SK-N-SH (cell line): ENCODE data around the gene B3GALT6. TPM values are rescaled to one million over a fixed set of nuclear protein-coding genes. Genes with fewer than 3 reads are reported as not detected.

Experiments
- CTCF ChIA-PET: fragments of 300-600, 350-600 bp; formaldehyde crosslinking; extraction: SDS; loops from one replicate; lab custom pipeline; 2021; lab: Yijun Ruan, JAX
- POLR2A ChIA-PET: fragments of 350-600 bp; sonication (Branson Sonifier 250); formaldehyde crosslinking; extraction: SDS; loops from one replicate; lab custom pipeline; 2020; ENCODE audit warnings: antibody characterized with exemption, inconsistent platforms; lab: Yijun Ruan, JAX
- DNase-seq: peaks from one replicate; pipeline ENCODE4 v3.0.0; 2012
- H2AFZ ChIP-seq: fragments of 200-600 bp; sonication (generic); 2 replicates; pipeline ENCODE4 v1.8.1; 2016; ENCODE audit warnings: antibody characterized with exemption, mild to moderate bottlenecking, low read depth
- H3F3A ChIP-seq: fragments of 200-600 bp; sonication (generic); replicated peaks from 2 replicates; pipeline ENCODE3; 2016; ENCODE audit warnings: antibody characterized with exemption, mild to moderate bottlenecking; ENCODE audit not compliant: insufficient read depth
- H3K27ac ChIP-seq, 2 experiments: fragments of 200-500 bp in 1 of 2; fragments of 200-600 bp in 1 of 2; sonication (Bioruptor generic) in 1 of 2; sonication (generic), shearing (Covaris generic) in 1 of 2; 2 replicates each; pipeline versions ENCODE4 v1.5.1 to v1.6.1; 2014 to 2016; ENCODE audit warnings: low read depth in 2 of 2, inconsistent platforms in 1 of 2, low read length in 1 of 2, mild to moderate bottlenecking in 1 of 2, mixed read lengths in 1 of 2
- H3K27me3 ChIP-seq: fragments of 200-600 bp; sonication (generic), shearing (Covaris generic); 2 replicates; pipeline ENCODE4 v1.6.1; 2016; ENCODE audit warnings: mixed run types; ENCODE audit not compliant: insufficient read depth
- H3K36me3 ChIP-seq, 2 experiments: fragments of 200-500 bp in 1 of 2; fragments of 200-600 bp in 1 of 2; sonication (Bioruptor generic) in 1 of 2; sonication (generic) in 1 of 2; replicated peaks in 1 of 2; 2 replicates each; pipeline versions ENCODE3 to v1.5.1; 2014 to 2016; ENCODE audit warnings: low read length in 1 of 2, mild to moderate bottlenecking in 1 of 2; ENCODE audit not compliant: insufficient read depth in 2 of 2, control insufficient read depth in 1 of 2
- H3K4me1 ChIP-seq, 2 experiments: fragments of 200-500 bp in 1 of 2; fragments of 200-600 bp in 1 of 2; sonication (Bioruptor generic) in 1 of 2; sonication (generic), shearing (Covaris generic) in 1 of 2; 2 replicates each; pipeline versions ENCODE4 v1.5.1 to v1.6.1; 2014 to 2016; ENCODE audit warnings: low read depth in 1 of 2, low read length in 1 of 2, mixed run types in 1 of 2; ENCODE audit not compliant: insufficient read depth in 2 of 2, control insufficient read depth in 1 of 2
- H3K4me2 ChIP-seq: fragments of 200-600 bp; sonication (generic), shearing (Covaris generic); 2 replicates; pipeline ENCODE4 v1.6.1; 2017; ENCODE audit warnings: mixed run types
- H3K4me3 ChIP-seq, 2 experiments: fragments of 200-500 bp in 1 of 2; fragments of 200-600 bp in 1 of 2; sonication (Bioruptor generic) in 1 of 2; sonication (generic), shearing (Covaris generic) in 1 of 2; 2 replicates each; pipeline versions ENCODE4 v1.5.1 to v1.8.1; 2014 to 2016; ENCODE audit warnings: low read depth in 2 of 2, inconsistent platforms in 1 of 2, low read length in 1 of 2, mild to moderate bottlenecking in 1 of 2, mixed read lengths in 1 of 2, moderate library complexity in 1 of 2
- H3K79me2 ChIP-seq: fragments of 200-600 bp; sonication (generic); 2 replicates; pipeline ENCODE4 v1.8.1; 2017; ENCODE audit warnings: mild to moderate bottlenecking; ENCODE audit not compliant: insufficient read depth
- H3K9ac ChIP-seq: fragments of 200-600 bp; sonication (generic); 2 replicates; pipeline ENCODE4 v1.6.1; 2017; ENCODE audit warnings: mixed run types
- H3K9me2 ChIP-seq: fragments of 200-600 bp; sonication (generic); 2 replicates; pipeline ENCODE4 v1.6.1; 2017; ENCODE audit warnings: mixed run types
- H3K9me3 ChIP-seq: fragments of 200-600 bp; sonication (generic); 2 replicates; pipeline ENCODE4 v1.6.1; 2017; ENCODE audit warnings: mixed run types, mild to moderate bottlenecking, moderate library complexity
- H4K20me1 ChIP-seq: fragments of 200-600 bp; sonication (generic); 2 replicates; pipeline ENCODE4 v1.6.1; 2017; ENCODE audit warnings: mild to moderate bottlenecking, mixed run types; ENCODE audit not compliant: insufficient read depth
- CHD2 ChIP-seq: fragments of 150-350 bp; IDR thresholded peaks from 2 replicates; pipeline ENCODE4 v1.6.1; 2018; ENCODE audit warnings: low read length; ENCODE audit not compliant: partially characterized antibody
- CTCF ChIP-seq: fragments of 200-600 bp; sonication (generic); IDR thresholded peaks from 2 replicates; pipeline ENCODE4 v1.6.1; 2017; ENCODE audit warnings: antibody characterized with exemption, mild to moderate bottlenecking, moderate library complexity
- ELF1 ChIP-seq: IDR thresholded peaks from 2 replicates; pipeline ENCODE4 v1.4.0; 2012
- EZH2phosphoT487 ChIP-seq: fragments of 200-600 bp; sonication (generic); IDR thresholded peaks from 2 replicates; pipeline ENCODE4 v1.6.1; 2017; ENCODE audit warnings: low read depth, mixed run types, mild to moderate bottlenecking, antibody characterized with exemption, moderate library complexity, borderline replicate concordance
- FOSL2 ChIP-seq: IDR thresholded peaks from 2 replicates; pipeline ENCODE4 v1.4.0; 2012; ENCODE audit warnings: low read depth, mild to moderate bottlenecking, moderate library complexity, borderline replicate concordance
- FOXJ3 ChIP-seq: sonication (generic); formaldehyde crosslinking; IDR thresholded peaks from 2 replicates; pipeline ENCODE4 v1.5.1; 2020; ENCODE audit warnings: mild to moderate bottlenecking, missing genetic modification reagents
- FOXM1 ChIP-seq: IDR thresholded peaks from 2 replicates; pipeline ENCODE4 v1.4.0; 2012; ENCODE audit warnings: low read depth, mild to moderate bottlenecking
- GATA2 ChIP-seq: sonication (generic); formaldehyde crosslinking; IDR thresholded peaks from 2 replicates; pipeline ENCODE4 v1.5.0; 2020; ENCODE audit warnings: mild to moderate bottlenecking, missing genetic modification reagents
- MXI1 ChIP-seq: IDR thresholded peaks from 2 replicates; pipeline ENCODE4 v1.6.1; 2012; ENCODE audit warnings: mild to moderate bottlenecking, low read depth, low read length, improper control_type of control experiment
- NRF1 ChIP-seq: IDR thresholded peaks from 2 replicates; pipeline ENCODE4 v1.6.1; 2012; ENCODE audit warnings: low read depth, mild to moderate bottlenecking, low read length
- POLR2AphosphoS5 ChIP-seq: IDR thresholded peaks from 2 replicates; pipeline ENCODE4 v1.6.1; 2012; ENCODE audit warnings: low read depth, low read length
- RAD21 ChIP-seq: IDR thresholded peaks from 2 replicates; pipeline ENCODE4 v1.6.1; 2012; ENCODE audit warnings: mild to moderate bottlenecking, low read length
- RCOR1 ChIP-seq: fragments of 150-350 bp; IDR thresholded peaks from 2 replicates; pipeline ENCODE4 v1.6.1; 2017; ENCODE audit warnings: antibody characterized with exemption, low read length
- RFX5 ChIP-seq: IDR thresholded peaks from 2 replicates; pipeline ENCODE4 v1.6.1; 2012; ENCODE audit warnings: mild to moderate bottlenecking, improper control_type of control experiment, low read length
- RXRA ChIP-seq: IDR thresholded peaks from 2 replicates; pipeline ENCODE4 v1.4.0; 2012; ENCODE audit warnings: low read depth, mild to moderate bottlenecking, borderline replicate concordance
- SIN3A ChIP-seq: IDR thresholded peaks from 2 replicates; pipeline ENCODE4 v1.6.1; 2012; ENCODE audit warnings: low read depth, mild to moderate bottlenecking, low read length, moderate library complexity, borderline replicate concordance
- TAF1 ChIP-seq: IDR thresholded peaks from 2 replicates; pipeline ENCODE4 v1.6.1; 2012; ENCODE audit warnings: low read depth, mild to moderate bottlenecking, low read length, moderate library complexity, borderline replicate concordance
- USF1 ChIP-seq: IDR thresholded peaks from 2 replicates; pipeline ENCODE4 v1.4.0; 2012; ENCODE audit warnings: low read depth, borderline replicate concordance
- USF2 ChIP-seq: fragments of 150-350 bp; IDR thresholded peaks from 2 replicates; pipeline ENCODE4 v1.6.1; 2017; ENCODE audit warnings: antibody characterized with exemption, low read length, low read depth, borderline replicate concordance
- YY1 ChIP-seq: IDR thresholded peaks from 2 replicates; pipeline ENCODE4 v1.4.0; 2012; ENCODE audit warnings: low read depth, mild to moderate bottlenecking
- WGBS: methylation state at CpG from one replicate; pipeline ENCODE4 v1.1.6; 2017; ENCODE audit warnings: low lambda C conversion rate; 5-methylcytosine and 5-hydroxymethylcytosine counted together
- polyA plus RNA-seq, 3 experiments: library from polyadenylated mRNA; depleted of rRNA; stranded (reverse); fragments of >200 nt; gene quantifications; 2 replicates each; pipeline ENCODE4 v1.2.3, GENCODE V29; 2012
- TF ChIP-seq, protein P1 (sequence below): IDR thresholded peaks from 2 replicates; pipeline ENCODE4; 2012

B3GALT6 gene
- polyA plus RNA-seq, 1 of the 3 experiments (the other 2 are of a cell fraction) = 38.8 TPM

- DNase-seq = no peak
- WGBS = 95% methylated on average over 7 of the region's 9 CpGs
- H2AFZ ChIP-seq = no peak overlapping the region
- no peak overlapping the region for H3K4me2 ChIP-seq
- H3K27ac ChIP-seq = no peak overlapping the region
- H3K79me2 ChIP-seq = peaks cover 26% of the 10 kb centered on the region
- H3K36me3 ChIP-seq = peaks cover 0 to 4% of the 10 kb centered on the region in 2 experiments
- H3K9me2 ChIP-seq = no peaks in the 10 kb centered on the region
- H4K20me1 ChIP-seq = peaks cover 21% of the 10 kb centered on the region
- no peaks in the 10 kb centered on the region for H3K9me3 ChIP-seq
- no peak for TF ChIP-seq RCOR1
- no peak for TF ChIP-seq CTCF
- TF ChIP-seq YY1 = no peak
- TF ChIP-seq EZH2phosphoT487 = no peak
- TF ChIP-seq, protein P1, sequence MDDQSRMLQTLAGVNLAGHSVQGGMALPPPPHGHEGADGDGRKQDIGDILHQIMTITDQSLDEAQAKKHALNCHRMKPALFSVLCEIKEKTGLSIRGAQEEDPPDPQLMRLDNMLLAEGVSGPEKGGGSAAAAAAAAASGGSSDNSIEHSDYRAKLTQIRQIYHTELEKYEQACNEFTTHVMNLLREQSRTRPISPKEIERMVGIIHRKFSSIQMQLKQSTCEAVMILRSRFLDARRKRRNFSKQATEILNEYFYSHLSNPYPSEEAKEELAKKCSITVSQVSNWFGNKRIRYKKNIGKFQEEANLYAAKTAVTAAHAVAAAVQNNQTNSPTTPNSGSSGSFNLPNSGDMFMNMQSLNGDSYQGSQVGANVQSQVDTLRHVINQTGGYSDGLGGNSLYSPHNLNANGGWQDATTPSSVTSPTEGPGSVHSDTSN = no peak
- no peak for TF ChIP-seq MXI1
- no peak for TF ChIP-seq ELF1
- TF ChIP-seq RAD21 = no peak
- no peak for TF ChIP-seq USF2
- no peak for TF ChIP-seq FOSL2
- no peak for TF ChIP-seq FOXJ3
- no peak for TF ChIP-seq TAF1
- no peak for TF ChIP-seq RXRA
- no peak for TF ChIP-seq CHD2
- TF ChIP-seq POLR2AphosphoS5 = no peak
- TF ChIP-seq FOXM1 = no peak
- H3F3A ChIP-seq = no peaks in the 10 kb centered on the region
- POLR2A ChIA-PET = no interaction called here
- H3K4me1 ChIP-seq = peaks cover 0 to 25% of the 10 kb centered on the region in 2 experiments; a peak in 1 of 4 replicates
- H3K4me3 ChIP-seq = no peak overlapping the region
- no peak overlapping the region for H3K9ac ChIP-seq
- no peaks in the 10 kb centered on the region for H3K27me3 ChIP-seq
- CTCF ChIA-PET = interaction anchor here (1.0 to 2.2 kb wide), 4 partner anchors 16 to 254 kb away, joined by 3 to 7 read pairs (median 4); no protein-coding TSS in a partner anchor
Measured at GRCh38 chr1:1275836-1276235, 43.8 kb downstream of the B3GALT6 start.

GRCh38 chr1:1278620-1279019, 46.6 kb downstream of the B3GALT6 start:
- H3K9me3 ChIP-seq = no peaks in the 10 kb centered on the region
- 91% methylated on average over 13 of the region's 13 CpGs for WGBS
- H3K4me1 ChIP-seq = peaks cover 0 to 17% of the 10 kb centered on the region in 2 experiments; a peak in 1 of 4 replicates
- H3K27me3 ChIP-seq = no peaks in the 10 kb centered on the region
- no peak overlapping the region for H3K9ac ChIP-seq
- no peaks in the 10 kb centered on the region for H3K79me2 ChIP-seq
- H3K9me2 ChIP-seq = no peaks in the 10 kb centered on the region
- no peaks in the 10 kb centered on the region for H4K20me1 ChIP-seq
- no peak overlapping the region for H3K4me3 ChIP-seq
- POLR2A ChIA-PET = no interaction called here
- no peaks in the 10 kb centered on the region for H3F3A ChIP-seq
- no peak for DNase-seq
- H3K4me2 ChIP-seq = no peak overlapping the region
- H3K27ac ChIP-seq = no peak overlapping the region
- CTCF ChIA-PET = no interaction called here
- no peaks in the 10 kb centered on the region for H3K36me3 ChIP-seq
- H2AFZ ChIP-seq = no peak overlapping the region
- TF ChIP-seq NRF1 (no peak), GATA2 (CRISPR knock-in tag) (no peak), USF1 (no peak), RFX5 (no peak), RCOR1 (no peak), SIN3A (no peak), CTCF (no peak), TAF1 (no peak)
